HFF-Myc (cell line): ENCODE data around the gene DPH3.

Experiments used
- DNase-seq: peaks from one replicate; pipeline ENCODE4 v3.0.0-alpha.2; 2011; ENCODE audit warnings: low read depth; ENCODE audit errors: extremely low read depth
- H3K4me3 ChIP-seq: replicated peaks from 2 replicates; pipeline ENCODE4 v1.5.1; 2011; ENCODE audit warnings: low read depth, mild to moderate bottlenecking, control low read depth, low read length
- TF ChIP-seq, protein P1 (sequence below): IDR thresholded peaks from 2 replicates; pipeline ENCODE4 v1.5.1; 2012; ENCODE audit warnings: mild to moderate bottlenecking, low read depth, low read length, control low read depth; ENCODE audit errors: missing control alignments

Gene DPH3

DNA sequence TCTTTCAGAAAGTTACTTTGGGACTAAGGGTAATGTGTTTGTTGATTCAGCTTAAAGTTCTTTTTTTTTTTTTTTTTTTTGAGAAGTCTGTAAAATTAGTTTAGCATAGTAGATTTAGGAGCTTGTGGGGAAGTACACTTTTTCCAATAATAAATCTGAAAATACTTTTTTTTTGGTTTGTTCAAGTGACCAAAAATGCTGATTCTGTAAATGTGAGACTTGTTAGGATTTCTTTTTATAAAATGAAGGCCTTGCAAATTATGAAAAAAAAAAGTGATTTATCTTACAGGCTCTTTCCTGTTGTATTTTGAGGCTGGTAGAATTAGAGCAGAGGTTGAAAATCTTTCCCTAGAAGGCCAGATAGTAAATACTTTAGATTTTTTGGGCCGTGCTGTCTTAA is 7.8 kb upstream of the DPH3 start:
- TF ChIP-seq, protein P1, sequence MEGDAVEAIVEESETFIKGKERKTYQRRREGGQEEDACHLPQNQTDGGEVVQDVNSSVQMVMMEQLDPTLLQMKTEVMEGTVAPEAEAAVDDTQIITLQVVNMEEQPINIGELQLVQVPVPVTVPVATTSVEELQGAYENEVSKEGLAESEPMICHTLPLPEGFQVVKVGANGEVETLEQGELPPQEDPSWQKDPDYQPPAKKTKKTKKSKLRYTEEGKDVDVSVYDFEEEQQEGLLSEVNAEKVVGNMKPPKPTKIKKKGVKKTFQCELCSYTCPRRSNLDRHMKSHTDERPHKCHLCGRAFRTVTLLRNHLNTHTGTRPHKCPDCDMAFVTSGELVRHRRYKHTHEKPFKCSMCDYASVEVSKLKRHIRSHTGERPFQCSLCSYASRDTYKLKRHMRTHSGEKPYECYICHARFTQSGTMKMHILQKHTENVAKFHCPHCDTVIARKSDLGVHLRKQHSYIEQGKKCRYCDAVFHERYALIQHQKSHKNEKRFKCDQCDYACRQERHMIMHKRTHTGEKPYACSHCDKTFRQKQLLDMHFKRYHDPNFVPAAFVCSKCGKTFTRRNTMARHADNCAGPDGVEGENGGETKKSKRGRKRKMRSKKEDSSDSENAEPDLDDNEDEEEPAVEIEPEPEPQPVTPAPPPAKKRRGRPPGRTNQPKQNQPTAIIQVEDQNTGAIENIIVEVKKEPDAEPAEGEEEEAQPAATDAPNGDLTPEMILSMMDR: no peak

GRCh38 chr3:16270855-16271254 is 6.1 kb upstream of the DPH3 start:
- TF ChIP-seq, protein P1: no peak
- DNase-seq: no peak
- H3K4me3 ChIP-seq: no peak overlapping the region

More for the DNA sequence above, 7.8 kb upstream of the DPH3 start:
- H3K4me3 ChIP-seq: no peak overlapping the region
- no peak for DNase-seq

DNA sequence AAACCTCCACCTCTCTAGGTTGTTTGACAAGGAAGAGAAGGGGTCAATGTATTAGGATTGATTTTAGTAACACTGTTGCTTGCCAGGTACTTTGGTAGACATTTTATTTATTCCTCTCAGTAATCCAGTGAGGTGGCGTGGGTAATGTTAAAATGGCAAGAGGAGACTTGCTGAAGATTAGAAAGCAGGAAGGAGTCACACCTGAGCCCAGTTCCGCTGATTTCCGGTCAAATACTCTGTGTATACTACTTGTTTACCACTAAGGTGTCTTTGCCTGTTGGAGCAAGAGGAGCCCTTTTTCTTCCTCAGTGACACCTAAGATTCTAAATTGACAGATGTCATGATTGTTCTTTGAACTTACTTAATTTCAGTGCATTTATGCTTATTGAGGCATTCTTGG is 2.0 kb upstream of the DPH3 start:
- H3K4me3 ChIP-seq: no peak overlapping the region; the same call in 1 of the 2 replicates
- TF ChIP-seq, protein P1: no peak
- no peak for DNase-seq

DNA sequence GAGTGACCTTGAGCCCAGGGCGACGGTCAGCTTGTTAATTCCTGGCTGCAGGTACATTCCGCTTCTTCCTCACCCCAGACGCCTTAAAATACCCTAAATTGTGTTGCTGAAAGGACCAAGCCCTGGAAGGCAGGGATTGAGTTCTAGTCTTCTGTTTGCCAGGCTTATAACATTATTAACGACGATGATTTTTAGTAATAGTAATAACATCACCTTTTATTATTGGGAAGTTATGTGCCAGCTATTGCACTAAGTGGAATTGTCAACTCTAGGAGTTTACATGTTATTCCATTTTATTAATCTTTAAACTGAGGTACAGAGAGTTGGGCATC is 678 bp upstream of the DPH3 start:
- TF ChIP-seq, protein P1: no peak
- H3K4me3 ChIP-seq: peak overlapping the region; percentile 89
- DNase-seq: no peak

DNA sequence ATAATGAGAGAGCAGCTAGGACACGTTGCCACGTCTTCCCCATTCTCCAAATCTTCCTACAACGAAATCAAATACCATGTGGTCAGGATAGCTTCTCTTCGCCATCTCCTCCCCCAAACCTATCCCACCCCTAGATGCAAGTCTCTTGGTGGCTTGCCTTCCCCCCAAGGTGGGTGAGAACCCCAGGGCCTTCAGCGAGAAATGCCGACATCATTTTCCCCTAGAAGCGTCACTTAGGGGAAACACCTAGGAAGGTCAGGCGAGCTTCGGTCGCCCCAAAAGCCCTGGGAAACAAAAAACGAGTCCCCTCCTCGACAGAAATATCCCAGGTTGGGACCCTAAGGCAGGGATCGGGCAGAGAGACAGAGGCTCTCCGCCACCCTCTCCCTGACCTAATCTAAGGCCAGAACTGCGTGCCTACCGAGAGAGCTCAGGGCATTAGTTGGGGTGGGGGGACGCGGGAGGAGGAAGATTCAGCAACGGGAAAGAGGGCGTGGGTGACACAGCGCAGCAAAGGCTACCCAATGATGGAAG is 502 bp downstream of the DPH3 start:
- TF ChIP-seq, protein P1: no peak
- no peak for DNase-seq

DNA sequence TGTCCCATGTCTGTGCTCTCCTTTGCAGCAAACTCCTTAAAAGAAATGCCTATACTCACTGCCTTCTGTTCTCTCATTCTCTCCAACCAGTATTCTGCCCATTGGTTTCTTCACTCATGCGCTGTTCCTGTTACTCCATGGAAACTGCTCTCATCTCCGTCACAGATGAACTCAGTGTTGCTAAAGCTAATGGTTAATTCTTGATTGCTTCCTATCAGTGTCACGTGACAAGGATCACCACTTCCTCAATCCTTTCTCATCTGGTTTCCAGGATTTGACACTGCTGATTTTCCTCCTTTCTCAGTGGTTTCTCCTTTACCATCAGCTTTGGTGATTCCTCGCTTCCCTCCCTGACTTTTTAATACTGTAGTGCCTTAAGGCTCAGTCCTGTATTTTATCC is 2.6 kb downstream of the DPH3 start:
- DNase-seq: no peak
- H3K4me3 ChIP-seq: no peak overlapping the region
- TF ChIP-seq, protein P1: no peak

More for the DNA sequence above, 502 bp downstream of the DPH3 start:
- H3K4me3 ChIP-seq: peak overlapping the region; percentile 89

- TF ChIP-seq, protein P1: no peak
- no peak overlapping the region for H3K4me3 ChIP-seq
- DNase-seq: no peak
Measured at GRCh38 chr3:16260046-16260445, 4.7 kb downstream of the DPH3 start.
